GM21447 (cell line): Measurements from ENCODE around the gene APOBEC3A.
"Not testable (repeated sequence)": the region's sequence is repeated elsewhere in the genome, so short reads cannot be mapped to it uniquely, and the experiment has no call there.

Source experiments
- ATAC-seq: cut with Tn5 transposase; IDR thresholded peaks from one replicate; pipeline ENCODE4 v1.9.1; 2021; ENCODE audit not compliant: unreplicated experiment

Gene APOBEC3A

DNA sequence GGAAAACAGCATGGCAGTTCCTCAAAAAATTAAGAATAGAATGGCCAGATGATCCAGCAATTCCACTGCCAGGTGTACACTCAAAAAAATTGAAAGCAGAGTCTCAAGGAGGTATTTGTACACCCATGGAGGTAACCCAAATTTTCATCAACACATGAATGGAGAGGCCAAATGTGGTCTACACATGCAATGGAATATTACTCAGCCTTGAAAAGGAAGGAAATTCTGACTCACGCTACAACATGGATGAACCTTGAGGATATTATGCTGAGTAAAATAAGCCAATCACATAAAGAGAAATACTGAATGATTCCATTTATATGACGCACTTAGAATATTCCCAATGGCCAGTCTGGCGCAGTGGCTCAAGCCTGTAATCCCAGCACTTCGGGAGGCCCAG, 19.9 kb downstream of the APOBEC3A start:
- ATAC-seq, result not testable (repeated sequence)

DNA sequence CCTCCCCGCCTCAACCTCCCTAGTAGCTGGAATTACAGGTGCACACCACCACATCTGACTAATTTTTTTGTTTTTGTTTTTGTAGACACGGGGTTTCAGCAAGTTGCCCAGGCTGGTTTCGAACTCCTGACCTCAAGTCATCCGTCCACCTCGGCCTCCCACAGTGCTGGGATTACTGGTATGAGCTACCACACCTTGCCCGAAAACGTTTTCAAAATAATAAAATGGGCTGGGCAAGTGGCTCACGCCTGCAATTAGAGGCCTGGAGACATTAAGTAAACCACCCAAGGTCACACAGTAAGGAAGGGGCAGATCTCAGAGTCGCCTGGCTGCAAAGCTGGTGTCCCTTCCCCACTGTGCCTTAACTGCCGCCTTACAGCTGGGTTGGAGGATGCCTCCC, 23.2 kb downstream of the APOBEC3A start:
- not testable (repeated sequence) for ATAC-seq

DNA sequence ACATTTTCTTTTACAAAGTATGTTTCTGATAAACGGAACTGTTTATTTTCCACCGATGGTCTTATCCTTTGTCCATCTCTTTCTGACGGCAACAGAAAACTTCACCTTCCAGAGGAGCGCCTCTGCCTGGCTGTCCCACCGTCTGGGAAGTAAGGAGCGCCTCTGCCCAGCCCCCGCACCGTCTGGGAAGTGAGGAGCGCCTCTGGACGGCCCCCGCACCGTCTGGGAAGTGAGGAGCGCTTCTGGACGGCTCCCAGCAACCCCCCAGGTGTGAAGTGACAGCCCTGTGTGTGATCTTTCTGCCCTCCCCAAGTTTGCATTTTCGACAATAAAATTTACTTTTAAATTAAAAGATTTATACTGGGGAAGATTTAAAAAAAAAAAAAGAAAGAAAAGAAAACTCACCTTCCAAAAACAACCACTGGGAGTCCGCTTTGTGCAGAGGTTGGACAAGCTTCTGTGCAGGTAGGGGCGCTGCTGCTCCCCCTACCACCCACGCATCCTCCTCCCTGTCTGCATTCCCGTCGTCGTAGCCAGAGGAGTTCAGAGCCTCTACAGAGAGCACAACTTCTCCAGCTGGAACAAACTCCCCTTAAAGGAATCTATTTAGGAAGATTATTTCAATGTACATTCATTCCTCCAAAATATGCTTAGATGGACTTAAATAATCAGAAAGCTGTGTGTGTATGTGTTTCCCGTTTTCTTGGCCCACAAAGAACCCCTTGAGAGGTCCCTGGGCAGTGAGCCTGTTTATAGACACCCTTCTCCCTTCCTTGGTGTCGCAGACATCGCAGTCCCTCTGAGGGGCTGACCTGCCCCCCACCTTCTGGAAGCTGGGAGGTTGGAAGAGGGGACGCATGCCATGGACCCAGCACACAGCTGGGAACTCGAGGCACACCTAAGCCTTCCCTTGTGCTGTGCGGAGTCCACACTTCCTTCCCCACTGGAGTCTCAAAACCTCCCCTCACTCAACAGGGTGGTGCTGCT, 23.9 kb downstream of the APOBEC3A start:
- no peak for ATAC-seq

DNA sequence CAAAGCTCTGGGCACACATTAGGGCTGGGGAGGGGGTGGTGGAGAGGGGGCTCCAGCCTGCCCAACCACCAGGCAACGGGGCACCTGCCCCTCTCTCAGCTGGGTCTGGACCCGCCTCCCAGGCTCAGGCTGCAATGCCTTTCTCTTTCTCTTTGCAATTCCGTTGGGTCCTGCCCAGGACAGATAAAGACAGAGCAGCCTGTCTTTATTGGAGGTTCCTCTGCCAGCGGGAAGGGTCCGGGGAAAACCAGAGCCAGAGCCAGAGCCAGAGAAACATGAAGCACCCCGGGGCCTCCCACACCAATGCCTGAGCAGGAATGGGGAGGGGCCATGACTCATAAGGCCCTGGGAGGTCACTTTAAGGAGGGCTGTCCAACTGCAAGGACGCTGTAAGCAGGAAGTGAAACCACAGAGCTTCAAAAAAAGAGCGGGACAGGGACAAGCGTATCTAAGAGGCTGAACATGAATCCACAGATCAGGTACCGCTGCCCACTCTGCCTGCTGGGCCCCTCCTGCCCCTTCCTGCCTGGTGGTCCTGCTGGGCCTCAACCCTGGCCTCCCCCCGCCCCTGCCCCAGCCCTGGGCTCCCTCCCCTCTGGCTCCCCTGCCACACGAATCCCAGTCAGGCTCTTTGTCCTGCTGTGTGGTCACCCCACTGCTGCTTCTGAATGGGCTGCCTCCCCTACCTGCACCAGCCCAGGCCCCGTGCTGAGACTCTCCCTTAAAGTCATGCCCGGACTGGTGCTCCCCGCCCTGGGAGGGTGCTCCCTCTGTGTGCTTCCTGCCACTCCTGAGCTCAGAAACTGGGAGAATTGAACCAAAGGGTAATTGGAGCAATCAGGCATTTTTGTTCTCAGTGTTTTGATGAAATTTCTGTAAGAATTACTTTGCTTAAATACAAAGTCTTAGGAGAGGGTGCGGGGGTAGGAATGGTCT, 24.9 kb downstream of the APOBEC3A start, which contains the start of gene APOBEC3B:
Gene APOBEC3B, plus strand, starts transcription at position 356 of the 936 bp plus-strand sequence. Its CDS starts 107 bp downstream, at position 463.
- ATAC-seq, result no peak

DNA sequence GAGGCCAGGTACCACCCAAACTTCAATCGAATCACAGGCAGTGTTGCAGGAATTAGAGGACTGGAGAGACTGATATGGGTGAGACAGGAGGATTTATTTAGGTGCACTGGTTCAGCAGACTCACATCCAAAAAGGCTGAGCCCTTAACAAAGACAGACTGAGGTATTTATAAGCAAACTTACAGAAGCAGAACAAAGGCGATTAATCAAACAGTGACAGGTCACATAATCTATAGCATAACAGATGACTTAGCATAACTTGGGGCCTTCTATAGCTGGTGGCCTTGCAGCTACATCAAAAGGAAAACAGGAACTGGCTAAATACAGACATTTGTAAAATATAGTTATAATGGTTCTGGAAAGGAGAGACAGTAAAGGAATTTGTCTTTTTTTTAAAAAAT, 26.8 kb downstream of the APOBEC3A start:
- ATAC-seq, result no peak

DNA sequence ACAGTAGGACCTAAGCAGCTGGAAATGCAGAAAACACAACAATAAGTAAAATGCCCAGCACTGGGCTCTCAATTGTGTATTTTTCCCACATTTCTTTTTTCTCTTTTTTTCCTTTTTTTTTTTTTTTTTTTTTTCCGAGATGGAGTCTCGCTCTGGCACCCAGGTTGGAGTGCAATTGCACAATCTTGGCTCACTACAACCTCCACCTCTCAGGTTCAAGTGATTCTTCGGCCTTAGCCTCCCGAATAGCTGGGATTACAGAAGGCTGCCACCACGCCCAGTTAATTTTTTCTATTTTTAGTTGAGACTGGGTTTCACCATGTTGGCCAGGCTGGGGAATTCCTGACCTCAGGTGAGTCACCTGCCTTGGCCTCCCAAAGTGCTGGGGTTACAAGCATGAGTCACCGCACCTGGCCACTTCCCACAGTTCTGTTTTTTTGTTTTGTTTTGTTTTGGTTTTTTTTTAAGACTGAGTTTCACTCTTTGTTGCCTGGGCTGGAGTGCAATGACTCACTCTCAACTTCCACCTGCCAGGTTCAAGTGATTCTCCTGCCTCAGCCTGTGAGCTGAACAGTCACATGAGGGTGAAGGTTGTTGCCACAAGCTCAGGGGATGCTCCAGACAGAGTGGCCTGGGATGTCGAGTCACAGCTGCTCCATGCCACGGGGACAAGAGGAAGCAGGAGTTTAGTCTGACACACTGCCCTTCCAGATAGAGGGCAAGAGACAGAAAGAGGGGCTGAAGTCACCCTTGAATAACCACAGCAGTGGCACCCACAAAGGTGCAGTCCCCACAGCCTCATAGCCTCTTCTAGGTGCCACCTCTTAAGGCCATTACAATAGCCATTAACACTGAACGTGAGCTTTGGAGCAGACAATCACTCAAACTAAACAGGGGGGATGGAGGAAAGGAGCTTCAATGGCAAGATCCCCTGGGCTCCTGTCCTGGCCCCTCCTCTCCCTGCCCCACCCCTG, 27.7 kb downstream of the APOBEC3A start:
- ATAC-seq, result peak; percentile 73

DNA sequence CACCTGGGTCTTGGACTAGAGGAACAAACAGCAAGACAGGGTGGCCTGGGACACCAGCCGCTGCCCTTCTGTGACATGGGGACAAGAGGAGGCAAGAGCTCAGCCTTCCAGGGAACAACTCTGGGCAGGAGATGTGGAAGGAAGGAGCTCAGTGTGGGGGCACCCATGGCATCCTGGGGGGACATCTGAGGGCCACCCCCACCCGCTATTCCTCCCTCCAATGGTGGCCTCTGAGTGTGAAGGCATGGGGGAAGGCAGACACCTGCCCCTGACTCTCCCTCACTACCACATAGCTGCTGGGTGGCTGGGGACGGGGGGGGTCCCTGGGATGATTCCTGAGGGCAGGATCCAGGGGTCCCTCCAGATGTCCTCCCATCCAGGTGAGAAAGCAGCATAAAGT, 29.2 kb downstream of the APOBEC3A start:
- ATAC-seq, result no peak

DNA sequence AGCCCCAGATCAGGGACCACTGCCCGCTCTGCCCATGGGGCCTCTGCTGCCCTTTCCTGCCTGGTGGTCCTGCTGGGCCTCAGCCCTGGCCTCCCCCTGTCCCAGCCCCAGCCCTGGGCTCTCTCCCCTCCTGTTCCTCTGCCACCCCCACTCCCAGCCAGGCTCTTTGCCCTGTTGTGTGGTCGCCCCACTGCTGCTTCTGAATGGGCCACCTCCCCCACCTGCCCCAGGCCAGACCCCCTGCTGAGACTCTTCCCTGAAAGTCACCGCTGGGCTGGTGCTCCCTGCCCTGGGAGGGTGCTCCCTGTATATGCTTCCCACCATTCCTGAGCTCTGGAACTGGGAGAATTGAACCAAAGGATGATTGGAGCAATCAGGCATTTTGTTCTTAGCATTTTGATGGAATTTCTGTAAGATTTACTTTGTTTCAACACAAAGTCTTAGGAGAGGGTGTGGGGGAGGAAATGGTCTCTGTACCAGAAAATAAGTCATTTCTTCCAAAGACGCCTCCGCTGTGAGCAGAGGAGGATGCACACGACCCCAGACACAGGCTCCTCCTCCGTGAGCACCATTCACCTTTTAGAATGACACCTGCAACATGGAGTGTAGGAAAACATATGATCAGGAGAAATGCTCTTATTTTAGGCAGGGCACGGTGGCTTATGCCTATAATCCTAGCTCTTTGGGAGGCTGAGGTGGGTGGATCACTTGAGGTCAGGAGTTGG, 29.9 kb downstream of the APOBEC3A start:
- no peak for ATAC-seq

DNA sequence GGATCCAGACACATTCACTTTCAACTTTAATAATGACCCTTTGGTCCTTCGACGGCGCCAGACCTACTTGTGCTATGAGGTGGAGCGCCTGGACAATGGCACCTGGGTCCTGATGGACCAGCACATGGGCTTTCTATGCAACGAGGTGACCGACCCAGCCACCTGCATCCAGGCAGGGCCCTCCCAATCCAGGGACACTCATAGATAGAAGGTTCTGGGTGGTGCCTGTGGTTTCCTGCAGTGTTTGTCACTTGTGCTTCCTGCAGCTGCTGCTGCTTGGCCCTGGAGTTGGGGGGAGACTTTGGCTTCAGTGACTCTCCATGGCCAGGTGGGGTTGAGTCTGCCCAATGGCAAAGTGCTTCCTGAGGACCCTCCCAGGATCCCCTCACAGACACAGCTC, 32.1 kb downstream of the APOBEC3A start:
- no peak for ATAC-seq

DNA sequence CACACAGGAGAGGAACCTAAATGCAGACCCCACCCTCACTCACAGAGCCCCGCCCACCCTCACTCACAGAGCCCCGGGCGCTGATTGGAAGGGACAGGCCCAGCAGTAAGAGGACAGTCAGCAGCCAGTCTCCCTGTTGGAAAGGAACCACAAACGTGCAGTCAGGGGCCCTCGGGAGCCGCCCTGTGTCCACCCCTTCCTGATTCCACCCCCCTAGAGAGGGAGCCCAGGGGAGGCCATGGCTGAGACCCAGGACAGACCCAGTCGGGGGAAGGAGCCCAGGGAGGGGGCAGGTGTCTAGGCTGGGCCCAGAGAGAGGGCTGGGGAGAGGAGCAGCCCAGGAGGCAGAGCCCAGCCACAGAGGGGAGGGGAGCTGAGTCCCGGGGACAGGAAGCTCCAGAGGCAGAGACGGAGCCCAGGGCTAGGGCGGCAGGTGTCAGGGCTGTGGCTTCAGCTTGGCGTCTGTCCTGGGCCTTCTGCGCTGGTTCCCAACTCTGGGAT, 35.5 kb downstream of the APOBEC3A start:
- not testable (repeated sequence) for ATAC-seq

DNA sequence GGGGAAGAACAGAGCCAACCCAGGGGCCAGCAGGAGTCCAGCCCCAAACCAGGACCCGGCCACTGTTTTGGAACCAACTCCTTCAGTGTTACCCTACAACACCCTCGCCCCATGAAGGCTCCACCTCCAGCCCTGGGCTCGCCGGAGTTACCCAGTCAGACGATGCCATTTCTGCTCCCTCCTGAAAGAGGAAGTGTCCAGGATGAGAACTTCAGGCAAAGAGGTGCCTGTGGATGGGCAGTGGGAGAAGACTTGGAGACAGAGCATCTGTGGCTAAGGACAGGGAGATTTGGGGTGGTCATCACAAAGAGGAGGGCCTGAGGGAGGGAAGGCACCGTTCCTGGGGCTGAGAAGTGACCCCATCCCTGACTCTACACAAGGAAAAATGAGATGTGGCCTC, 38.7 kb downstream of the APOBEC3A start:
- ATAC-seq, result no peak

DNA sequence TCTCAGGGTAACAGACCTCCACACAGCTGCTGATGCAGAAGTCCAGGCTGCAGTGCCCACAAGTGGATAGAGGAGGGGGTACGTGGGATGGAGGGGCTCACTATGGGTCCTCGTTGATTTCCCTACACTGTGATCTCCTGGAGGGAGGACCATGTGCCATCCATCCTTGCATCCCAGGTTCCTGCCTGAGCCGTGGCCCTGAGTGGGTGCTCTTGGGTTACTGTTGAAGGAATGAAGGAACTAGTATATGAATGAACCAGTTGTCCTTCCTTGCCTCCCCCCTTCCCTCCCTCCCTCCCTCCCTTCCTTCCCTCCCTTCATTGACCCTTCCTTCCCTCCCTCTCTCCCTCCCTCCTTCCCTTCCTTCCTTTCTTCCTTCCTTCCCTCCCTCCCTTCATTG, 40.1 kb downstream of the APOBEC3A start:
- ATAC-seq, result no peak

DNA sequence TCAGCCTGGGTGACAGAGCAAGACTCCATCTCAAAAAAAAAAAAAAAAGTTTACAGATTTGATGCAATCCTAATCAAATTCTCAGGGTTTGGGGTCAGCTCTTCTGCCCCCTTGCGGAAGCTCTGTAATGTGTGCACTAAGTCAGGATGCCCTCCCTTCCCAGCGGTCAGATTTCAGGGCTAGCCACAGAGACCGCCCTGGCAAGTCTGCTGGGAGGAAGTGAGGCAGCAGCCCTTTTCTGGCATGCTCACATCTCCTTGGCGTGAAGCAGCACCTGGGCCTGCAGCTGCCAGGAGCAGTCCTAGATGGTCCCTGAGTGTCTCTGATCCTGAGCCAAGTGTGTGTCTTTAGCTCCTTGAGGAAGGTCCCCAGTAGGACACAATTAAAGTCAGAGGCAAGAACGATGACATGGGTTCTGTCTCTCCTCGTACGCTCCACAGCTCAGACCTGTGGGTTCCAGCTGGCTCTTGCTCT, 45.8 kb downstream of the APOBEC3A start:
- peak; percentile 71 for ATAC-seq

DNA sequence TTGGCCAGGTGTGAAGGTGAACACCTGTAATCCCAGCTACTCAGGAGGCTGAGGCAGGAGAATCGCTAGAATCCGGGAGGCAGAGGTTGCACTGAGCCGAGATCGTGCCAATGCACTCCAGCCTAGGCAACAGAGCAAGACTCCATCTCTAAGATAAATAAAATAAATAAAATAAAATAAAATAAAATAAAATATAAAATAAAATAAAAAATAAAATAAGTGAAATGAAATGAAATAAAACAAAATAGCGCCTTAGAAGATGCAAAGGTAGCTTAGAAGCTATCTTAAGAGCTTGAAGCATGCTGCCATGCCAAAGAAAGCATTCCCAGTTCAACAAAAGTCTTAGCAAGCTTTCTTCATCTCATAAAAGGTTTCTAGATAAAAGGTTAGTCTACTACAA, 49.8 kb downstream of the APOBEC3A start:
- ATAC-seq, result no peak

DNA sequence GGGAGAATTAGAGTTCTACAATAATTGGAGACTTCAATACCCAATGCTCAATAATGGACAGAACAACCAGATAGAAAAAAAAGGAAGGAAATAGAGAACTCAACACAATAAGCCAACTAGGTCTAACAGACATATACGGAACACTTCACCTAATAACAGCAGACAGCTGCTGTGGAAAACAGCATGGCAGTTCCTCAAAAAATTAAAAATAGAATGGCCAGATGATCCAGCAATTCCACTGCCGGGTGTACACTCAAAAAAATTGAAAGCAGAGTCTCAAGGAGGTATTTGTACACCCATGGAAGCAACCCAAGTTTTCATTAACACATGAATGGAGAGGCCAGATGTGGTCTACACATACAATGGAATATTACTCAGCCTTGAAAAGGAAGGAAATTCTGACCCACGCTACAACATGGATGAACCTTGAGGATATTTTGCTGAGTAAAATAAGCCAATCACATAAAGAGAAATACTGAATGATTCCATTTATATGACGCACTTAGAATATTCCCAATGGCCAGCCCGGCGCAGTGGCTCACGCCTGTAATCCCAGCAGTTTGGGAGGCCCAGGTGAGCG, 51.0 kb downstream of the APOBEC3A start:
- not testable (repeated sequence) for ATAC-seq

DNA sequence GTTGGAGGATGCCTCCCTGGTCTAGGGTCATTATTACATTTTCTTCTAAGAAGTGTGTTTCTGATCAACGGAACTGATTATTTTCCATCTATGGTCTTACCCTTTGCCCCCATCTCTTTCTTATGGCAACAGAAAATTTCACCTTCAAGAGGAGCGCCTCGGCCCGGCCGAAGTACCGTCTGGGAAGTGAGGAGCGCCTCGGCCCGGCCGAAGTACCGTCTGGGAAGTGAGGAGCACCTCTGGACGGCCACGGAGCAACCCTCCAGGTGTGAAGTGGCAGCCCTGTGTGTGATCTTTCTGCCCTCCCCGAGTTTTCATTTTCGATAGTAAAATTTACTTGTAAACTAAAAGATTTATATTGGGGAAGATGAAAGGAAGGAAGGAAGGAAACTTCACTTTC, 53.5 kb downstream of the APOBEC3A start:
- no peak for ATAC-seq
